ENCODE data around the gene NME1. TPM values are rescaled to one million over a fixed set of nuclear protein-coding genes. Genes with fewer than 3 reads are reported as not detected.

NME1 gene
- total RNA-seq, 2 experiments from 2014 or later: 158 to 221 TPM

- no peak overlapping the region for H3K4me2 ChIP-seq (ENCODE audit: low read length)
Measured at GRCh38 chr17:51124640-51125503, 28.5 kb upstream of the NME1 start.

GRCh38 chr17:51128076-51128475 is 25.3 kb upstream of the NME1 start:
- no peaks in the 10 kb centered on the region for H4K20me1 ChIP-seq (ENCODE audit: insufficient read depth, low read length)
- TF ChIP-seq CTCF (conservative IDR thresholded peaks at IDR 0.05; ENCODE audit: low read length) (no peak), EZH2phosphoT487 (IDR thresholded peaks at IDR 0.05; ENCODE audit: borderline replicate concordance, low read depth, low read length) (no peak)
- no peaks in the 10 kb centered on the region for H3K9me2 ChIP-seq (ENCODE audit: insufficient read depth, low read length)
- no peaks in the 10 kb centered on the region for H3K36me3 ChIP-seq (ENCODE audit: insufficient read depth, low read length)
- BruUV-seq (replicated peaks): no TSS peak
- H3K9me3 ChIP-seq (ENCODE audit: low read length): no peaks in the 10 kb centered on the region
- H3K4me3 ChIP-seq (ENCODE audit: low read depth, low read length, poor library complexity, severe bottlenecking): no peak overlapping the region
- DNase-seq (ENCODE audit: low spot score): no peak
- H3K79me2 ChIP-seq (ENCODE audit: insufficient read depth, low read depth, low read length): no peaks in the 10 kb centered on the region
- H3K27ac ChIP-seq (ENCODE audit: low read depth, low read length, poor library complexity, severe bottlenecking): no peak overlapping the region
- peaks cover 3% of the 10 kb centered on the region for H3K4me1 ChIP-seq (ENCODE audit: insufficient read depth, low read length, poor library complexity, severe bottlenecking)
- ChIA-PET POLR2A (no interaction called here), CTCF (ENCODE audit: unreplicated experiment) (no interaction called here)
- H3K4me2 ChIP-seq (ENCODE audit: low read length): no peak overlapping the region
- intact Hi-C loops (cut with micrococcal nuclease; ENCODE audit: unreplicated experiment): no loop called here
- no peak overlapping the region for H2AFZ ChIP-seq (ENCODE audit: low read length)

More at GRCh38 chr17:51124640-51125503, 28.5 kb upstream of the NME1 start:
- Histone ChIP-seq H3K9me3 (ENCODE audit: low read length) (no peaks in the 10 kb centered on the region), H4K20me1 (ENCODE audit: insufficient read depth, low read length) (peaks cover 2% of the 10 kb centered on the region; the same call in 1 of the 2 replicates), H2AFZ (ENCODE audit: low read length) (peak overlapping the region; percentile 28; the same call in 1 of the 2 replicates), H3K4me1 (ENCODE audit: insufficient read depth, low read length, poor library complexity, severe bottlenecking) (peaks cover 11% of the 10 kb centered on the region), H3K27ac (ENCODE audit: low read depth, low read length, poor library complexity, severe bottlenecking) (no peak overlapping the region), H3K36me3 (ENCODE audit: insufficient read depth, low read length) (no peaks in the 10 kb centered on the region), H3K4me3 (ENCODE audit: low read depth, low read length, poor library complexity, severe bottlenecking) (no peak overlapping the region), H3K79me2 (ENCODE audit: insufficient read depth, low read depth, low read length) (peaks cover 3% of the 10 kb centered on the region; the same call in 1 of the 2 replicates), H3K9me2 (ENCODE audit: insufficient read depth, low read length) (no peaks in the 10 kb centered on the region)
- no peak for DNase-seq (ENCODE audit: low spot score)
- TF ChIP-seq CTCF (conservative IDR thresholded peaks at IDR 0.05; ENCODE audit: low read length) (no peak), EZH2phosphoT487 (IDR thresholded peaks at IDR 0.05; ENCODE audit: borderline replicate concordance, low read depth, low read length) (no peak)
- BruUV-seq (replicated peaks): no TSS peak
- CTCF ChIA-PET (ENCODE audit: unreplicated experiment): no interaction called here
- POLR2A ChIA-PET: interaction anchor here (1.2 to 1.6 kb wide), 3 partner anchors 10 to 26 kb away, joined by 3 to 4 read pairs (median 3); no protein-coding TSS in a partner anchor
- intact Hi-C loops (cut with micrococcal nuclease; ENCODE audit: unreplicated experiment): loop anchor here (5.0 kb wide), 1 partner anchor 258 kb away; the partner anchor contains the start of gene TOB1

- Histone ChIP-seq H2AFZ (ENCODE audit: low read length) (no peak overlapping the region), H3K79me2 (ENCODE audit: insufficient read depth, low read depth, low read length) (no peaks in the 10 kb centered on the region), H3K4me1 (ENCODE audit: insufficient read depth, low read length, poor library complexity, severe bottlenecking) (peaks cover 3% of the 10 kb centered on the region), H3K36me3 (ENCODE audit: insufficient read depth, low read length) (no peaks in the 10 kb centered on the region), H3K9me2 (ENCODE audit: insufficient read depth, low read length) (no peaks in the 10 kb centered on the region), H3K27ac (ENCODE audit: low read depth, low read length, poor library complexity, severe bottlenecking) (no peak overlapping the region), H4K20me1 (ENCODE audit: insufficient read depth, low read length) (no peaks in the 10 kb centered on the region), H3K9me3 (ENCODE audit: low read length) (no peaks in the 10 kb centered on the region), H3K4me2 (ENCODE audit: low read length) (no peak overlapping the region), H3K4me3 (ENCODE audit: low read depth, low read length, poor library complexity, severe bottlenecking) (no peak overlapping the region)
- TF ChIP-seq CTCF (conservative IDR thresholded peaks at IDR 0.05; ENCODE audit: low read length) (no peak), EZH2phosphoT487 (IDR thresholded peaks at IDR 0.05; ENCODE audit: borderline replicate concordance, low read depth, low read length) (no peak)
- ChIA-PET CTCF (ENCODE audit: unreplicated experiment) (no interaction called here), POLR2A (no interaction called here)
- intact Hi-C loops (cut with micrococcal nuclease; ENCODE audit: unreplicated experiment): no loop called here
- DNase-seq (ENCODE audit: low spot score): no peak
- BruUV-seq (replicated peaks): no TSS peak
Measured at GRCh38 chr17:51132964-51133319, 20.4 kb upstream of the NME1 start.
